Measurements from ENCODE around the gene CMC2.

Gene CMC2

DNA sequence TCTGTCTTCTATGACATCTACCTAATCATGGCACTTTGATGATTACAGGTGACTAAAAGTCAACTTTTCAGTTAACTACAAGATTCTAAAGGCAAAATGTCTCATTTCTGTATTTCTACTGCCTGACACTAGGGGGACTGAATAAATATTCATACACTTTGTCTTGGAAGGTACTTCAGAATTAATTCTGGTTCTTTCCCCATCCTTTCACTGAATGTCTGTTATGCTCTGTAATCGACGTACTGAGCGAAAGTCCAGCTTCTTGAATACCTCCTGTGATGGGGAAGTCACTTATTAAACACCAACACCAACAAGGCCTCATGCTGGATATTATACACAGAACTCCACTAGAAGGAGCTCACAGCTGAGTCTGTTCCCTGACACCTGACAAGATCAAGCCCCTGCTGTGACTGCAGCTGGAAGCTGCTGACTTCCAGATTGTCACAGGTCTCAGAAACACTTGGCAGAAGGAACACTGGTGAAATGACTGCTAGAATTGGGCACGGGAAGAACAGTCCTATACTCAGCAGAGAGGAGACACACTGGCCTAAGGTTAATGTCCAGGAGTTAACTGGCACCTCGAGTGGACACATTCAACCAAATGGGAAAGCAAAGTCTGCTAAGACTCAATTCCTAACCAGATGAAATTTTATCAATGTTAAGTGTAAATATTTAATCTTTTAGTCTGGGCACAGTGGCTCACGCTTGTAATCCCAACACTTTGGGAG lies 31.9 kb downstream of the CMC2 start:
- peak; percentile 33 for DNase-seq (ENCODE audit: low spot score)

DNA sequence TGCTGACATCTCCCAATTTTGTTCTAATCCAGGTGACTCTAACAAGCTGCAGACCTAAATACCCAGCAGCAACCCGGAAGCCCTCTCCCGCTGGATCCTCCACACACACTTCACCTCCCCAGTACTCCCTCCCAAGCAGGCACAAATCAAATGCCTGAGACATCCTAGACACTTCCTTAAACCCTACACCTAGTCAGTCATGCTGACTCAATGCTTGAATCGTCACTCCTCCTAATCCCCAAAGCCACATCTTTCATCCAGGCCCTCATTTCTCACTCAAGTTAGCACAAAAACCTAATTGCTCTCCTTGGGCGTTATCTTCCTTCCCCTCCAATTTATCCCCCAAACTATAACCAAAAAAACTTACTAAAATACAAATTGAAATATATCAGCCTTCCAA lies 32.7 kb downstream of the CMC2 start:
- DNase-seq (ENCODE audit: low spot score), result no peak

DNA sequence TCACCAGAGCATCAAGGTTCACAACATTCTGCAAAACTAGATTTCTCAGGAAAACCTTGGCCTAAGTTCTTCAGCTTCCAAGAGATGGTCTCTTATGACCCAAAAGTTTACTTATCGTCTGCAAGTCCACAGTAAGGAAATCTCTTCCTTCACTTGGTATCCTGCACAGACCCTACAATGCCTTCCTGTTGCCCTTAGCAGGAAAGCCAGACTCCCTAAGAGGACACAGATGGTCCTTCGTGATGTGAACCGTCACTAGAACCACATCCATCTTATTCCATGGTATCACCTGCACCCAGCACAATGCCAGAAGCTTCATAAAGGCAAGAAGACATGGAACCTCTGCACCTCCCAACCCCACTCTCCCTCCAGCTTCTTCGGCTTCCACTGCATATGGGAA lies 34.1 kb downstream of the CMC2 start:
- DNase-seq (ENCODE audit: low spot score), result no peak

DNA sequence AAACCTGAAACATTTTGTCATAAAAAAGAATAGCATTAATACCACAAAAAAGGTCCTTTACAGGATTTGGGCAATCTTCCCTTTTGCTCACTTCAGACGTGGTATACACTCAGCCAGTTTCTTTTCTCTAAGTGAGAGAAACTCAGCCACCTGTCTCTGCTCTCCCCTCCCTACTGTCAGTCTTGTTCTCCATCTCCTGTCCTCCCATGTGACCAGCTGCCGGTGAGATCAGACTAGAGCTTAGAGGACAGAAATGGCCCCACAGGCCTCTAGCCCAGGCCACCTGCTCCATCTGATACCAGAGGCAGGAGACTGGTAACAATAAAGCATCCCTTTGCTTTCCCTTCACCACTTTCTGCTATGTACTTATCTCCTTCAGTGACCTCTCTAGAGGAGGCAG lies 34.9 kb downstream of the CMC2 start:
- DNase-seq (ENCODE audit: low spot score), result peak; percentile 6

DNA sequence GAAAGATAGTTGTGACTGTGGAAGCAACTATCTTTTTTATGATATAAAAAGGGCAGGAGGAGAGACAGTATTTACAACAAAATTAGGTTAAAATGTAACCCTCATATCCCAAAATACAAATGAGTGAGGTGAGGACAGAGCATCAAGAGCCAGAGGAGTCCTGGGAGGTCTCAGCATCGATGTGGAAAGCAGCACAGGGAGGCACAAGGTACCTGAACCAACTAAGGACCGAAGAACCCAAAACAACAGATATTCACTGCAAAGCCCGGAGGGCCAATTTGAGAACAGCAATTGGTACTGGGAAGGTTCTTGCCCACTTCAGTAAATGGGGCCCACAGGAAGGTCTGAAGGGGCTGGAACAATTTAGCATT lies 37.6 kb downstream of the CMC2 start:
- DNase-seq (ENCODE audit: low spot score), result no peak

DNA sequence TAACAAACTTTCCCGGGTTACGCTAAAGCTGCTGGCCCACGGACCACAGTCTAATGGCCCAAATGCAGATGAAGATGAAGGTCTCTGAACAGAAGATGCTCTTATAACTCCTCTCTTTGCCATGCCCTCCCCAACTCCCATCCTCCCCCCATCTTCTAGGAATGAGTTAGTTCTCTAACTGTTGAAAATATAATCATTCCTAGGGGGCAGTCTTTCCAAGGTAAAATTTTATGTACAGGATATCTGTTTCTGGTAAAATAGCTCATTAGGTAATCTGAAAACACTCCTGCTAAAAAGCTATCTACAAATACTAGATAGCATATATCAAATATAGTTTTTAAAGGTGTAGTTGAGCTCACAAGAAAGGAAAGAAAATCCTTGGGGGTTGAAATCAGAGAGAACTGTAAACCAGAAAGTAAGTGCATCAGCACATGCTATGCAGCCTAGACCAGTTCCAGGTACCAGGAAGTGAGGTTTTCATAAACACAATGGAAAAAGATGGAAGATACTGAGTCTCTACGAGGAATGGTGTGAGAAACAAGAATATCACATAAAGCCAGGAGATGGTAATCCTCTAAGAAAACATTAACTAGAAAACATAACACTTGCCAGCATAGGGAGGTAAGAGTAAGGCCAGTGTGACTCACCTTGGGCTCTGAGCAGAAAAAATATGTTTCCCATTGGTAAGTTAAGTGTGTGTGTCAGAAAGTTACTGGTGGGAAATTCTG lies 38.1 kb downstream of the CMC2 start:
- DNase-seq (ENCODE audit: low spot score), result no peak

DNA sequence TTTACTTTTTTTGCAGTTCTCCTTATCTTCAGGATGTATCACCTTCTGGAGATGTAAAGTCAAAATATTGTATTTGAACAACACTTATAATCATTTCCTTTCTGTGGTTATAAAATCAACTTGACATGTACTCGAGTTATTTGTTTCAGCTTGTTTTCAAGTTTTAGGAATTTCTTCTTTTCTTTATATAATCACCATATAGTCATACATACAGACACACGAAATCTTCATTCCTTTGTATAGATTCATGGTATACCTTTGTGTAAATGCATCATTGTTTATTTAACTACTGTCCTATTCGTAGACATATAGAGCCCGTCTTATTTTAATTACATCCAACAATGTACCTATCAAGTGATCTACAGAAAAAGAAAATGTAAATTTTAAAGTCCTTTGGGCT lies 40.1 kb downstream of the CMC2 start:
- no peak for DNase-seq (ENCODE audit: low spot score)

DNA sequence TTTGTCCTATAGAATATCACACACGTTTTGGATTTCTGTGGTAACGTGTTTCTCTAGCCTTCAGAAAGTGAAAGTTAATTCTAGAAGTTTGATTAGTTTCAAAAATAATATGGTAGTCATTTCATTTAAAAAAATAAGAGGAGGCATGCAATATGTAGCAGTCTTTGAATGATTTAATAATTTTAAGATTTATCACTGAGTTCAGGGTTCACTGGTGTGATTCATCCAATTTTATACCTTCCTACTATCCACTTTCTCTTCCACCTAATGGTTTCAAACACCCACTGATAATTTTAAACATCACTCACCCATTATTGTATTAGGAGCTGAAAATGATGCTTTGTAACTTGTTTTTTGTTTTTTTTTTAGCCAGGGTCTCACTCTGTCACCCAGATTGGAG lies 42.3 kb downstream of the CMC2 start:
- no peak for DNase-seq (ENCODE audit: low spot score)

DNA sequence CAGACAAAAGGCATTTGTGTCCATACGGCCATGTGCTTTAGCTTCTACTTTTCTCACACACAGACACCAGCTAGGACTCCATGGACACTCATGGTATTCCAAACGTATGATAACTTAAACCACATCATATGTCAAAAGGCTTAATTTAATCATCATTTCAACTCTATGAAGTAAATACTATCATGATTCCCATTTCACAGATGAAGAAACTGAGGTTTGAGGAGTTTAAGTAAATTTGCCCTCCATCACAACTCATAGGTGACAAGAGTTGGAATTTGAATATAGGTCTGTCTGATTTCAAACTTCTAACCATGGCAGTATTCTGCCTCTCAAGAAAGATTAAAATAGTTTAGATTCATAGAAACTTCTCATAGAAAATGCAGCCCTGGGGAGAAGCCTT lies 43.8 kb downstream of the CMC2 start:
- no peak for DNase-seq (ENCODE audit: low spot score)

DNA sequence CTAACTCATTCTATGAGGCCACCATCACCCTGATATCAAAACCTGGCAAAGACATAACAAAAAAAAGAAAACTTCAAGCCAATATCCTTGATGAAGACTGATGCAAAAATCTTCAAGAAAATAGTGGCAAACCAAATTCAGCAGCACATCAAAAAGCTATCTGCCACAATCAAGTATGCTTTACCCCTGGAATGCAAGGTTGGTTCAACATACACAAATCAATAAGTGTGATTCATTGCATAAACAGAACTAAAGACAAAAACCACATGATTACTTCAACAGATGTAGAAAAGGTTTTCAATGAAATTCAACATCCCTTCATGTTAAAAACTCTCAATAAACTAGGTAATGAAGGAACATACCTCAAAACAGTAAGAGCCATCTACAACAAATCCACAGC lies 48.4 kb downstream of the CMC2 start:
- DNase-seq (ENCODE audit: low spot score), result no peak

DNA sequence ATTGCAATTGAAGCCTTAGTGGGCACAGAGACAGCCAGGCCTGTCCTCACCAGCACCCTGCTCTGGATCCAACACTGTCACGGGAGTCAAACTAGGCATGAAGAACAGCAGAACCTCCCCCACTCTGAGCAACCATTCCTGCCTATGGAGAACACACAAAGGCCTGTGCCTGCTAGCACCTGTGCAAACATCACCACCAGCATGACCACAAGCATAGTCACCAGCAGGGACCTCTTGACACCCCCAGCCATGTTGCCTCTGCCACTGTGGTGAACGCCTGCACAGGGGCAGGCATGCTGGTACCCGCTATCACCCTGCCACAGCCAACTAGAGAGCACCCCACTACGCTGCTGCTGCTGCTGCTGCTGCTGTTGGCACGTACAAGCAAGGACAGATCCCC lies 51.7 kb downstream of the CMC2 start:
- DNase-seq (ENCODE audit: low spot score), result no peak

DNA sequence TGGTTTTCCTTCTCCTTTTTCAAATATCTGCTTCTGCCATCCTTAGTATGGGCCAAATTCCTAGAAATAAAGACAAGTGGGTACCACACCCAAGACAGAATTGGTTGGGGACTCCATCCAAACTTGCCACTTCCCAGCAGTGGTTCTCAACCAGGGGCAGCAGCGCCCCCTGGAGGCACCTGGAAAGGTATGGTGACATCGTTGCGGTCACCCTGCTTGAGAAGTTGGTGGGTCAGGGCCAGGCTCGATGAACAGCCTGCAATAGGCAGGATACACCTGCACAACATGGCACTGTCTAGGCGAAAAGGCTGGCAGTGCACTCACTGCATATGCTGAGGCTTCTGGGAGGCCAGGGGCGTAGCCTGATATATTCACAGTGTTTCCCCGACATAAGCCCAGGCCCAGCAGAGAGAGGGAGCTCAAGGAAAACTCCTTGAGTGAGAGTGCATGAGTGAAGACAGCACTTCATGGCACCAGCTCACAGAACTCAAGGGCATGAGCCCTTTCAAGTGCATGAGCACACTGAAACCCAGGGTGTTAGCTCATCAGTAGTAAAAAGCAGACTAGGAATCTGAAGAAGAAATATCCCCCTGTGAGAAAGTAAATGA lies 57.7 kb downstream of the CMC2 start:
- DNase-seq (ENCODE audit: low spot score), result peak; percentile 67

DNA sequence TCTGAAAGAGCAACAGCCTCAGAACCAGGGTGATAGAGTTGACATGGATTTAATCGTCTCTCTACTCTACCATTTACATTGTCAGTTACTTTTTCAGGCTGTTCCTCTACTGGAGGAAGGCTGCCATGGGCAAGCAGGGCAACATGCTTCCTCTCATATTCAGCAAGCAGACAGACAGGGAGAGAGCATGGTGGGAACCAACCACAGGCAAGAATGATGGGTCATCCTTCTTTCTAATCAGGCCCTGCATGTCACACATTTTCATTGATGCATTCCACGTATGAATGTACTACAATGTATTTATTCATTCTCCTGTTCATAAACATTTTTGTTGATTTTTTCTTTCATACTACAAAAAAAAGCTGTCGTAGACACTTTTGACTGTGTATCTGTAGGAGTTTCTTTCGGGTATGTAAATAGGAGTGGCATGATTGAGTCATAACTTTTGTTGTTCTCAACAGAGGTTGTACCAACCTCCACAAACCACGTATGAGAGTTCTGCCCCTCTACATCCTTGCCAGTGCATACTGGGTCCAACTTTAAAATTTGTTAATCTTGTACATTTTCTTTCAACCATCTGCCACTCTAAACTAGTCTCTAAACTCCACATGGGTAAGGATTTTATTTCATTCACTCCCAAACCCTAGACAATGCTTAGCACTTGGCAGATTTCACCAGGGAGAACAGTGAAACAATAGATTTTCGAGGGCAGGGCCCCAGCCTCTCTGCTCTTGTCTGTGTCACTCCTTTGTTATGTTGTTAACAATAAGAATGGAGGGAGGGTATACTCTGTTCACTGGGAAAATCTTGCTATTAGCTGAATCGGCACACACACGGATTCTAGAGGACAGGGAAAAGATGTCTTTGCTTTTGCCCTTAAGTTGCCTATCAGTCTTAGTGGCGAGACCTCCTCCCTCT lies 58.7 kb downstream of the CMC2 start:
- DNase-seq (ENCODE audit: low spot score), result no peak

DNA sequence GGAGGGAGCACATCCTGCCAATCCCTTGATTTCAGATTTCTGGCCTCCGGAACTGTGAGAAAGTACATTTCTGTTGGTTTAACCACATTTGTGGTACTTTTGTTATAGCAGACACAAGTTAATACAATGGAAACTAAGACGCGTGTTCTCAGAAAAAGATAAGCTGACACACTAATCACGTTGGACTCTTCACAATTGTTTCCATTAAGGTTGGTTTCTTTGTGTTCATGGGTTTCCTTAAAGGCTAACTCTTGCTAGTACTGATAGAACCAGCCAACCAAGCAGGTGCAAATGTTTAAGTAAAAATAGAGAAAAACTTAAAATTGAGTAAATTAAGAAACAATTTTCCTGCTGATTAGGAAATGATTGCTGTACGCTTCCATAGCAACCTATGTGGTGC lies 59.4 kb downstream of the CMC2 start:
- DNase-seq (ENCODE audit: low spot score), result no peak

DNA sequence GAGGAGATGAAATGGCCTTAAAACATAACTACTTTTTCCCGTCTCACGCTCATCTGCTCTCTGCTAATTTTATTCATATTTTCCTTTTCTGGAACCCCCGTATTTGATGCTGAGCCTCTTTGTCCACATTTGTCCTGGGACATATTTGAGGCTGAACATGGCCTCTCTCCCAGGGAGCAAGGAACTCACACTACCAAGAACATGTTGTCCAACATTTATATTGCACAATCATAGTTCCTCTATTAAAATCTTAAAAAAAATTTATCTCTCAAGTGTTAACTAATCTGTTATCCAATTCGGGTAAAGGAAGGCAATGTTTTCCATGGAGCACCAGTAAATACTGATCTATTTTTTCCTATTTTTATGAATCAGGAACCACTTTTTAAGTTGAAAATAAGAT lies 60.2 kb downstream of the CMC2 start:
- no peak for DNase-seq (ENCODE audit: low spot score)

DNA sequence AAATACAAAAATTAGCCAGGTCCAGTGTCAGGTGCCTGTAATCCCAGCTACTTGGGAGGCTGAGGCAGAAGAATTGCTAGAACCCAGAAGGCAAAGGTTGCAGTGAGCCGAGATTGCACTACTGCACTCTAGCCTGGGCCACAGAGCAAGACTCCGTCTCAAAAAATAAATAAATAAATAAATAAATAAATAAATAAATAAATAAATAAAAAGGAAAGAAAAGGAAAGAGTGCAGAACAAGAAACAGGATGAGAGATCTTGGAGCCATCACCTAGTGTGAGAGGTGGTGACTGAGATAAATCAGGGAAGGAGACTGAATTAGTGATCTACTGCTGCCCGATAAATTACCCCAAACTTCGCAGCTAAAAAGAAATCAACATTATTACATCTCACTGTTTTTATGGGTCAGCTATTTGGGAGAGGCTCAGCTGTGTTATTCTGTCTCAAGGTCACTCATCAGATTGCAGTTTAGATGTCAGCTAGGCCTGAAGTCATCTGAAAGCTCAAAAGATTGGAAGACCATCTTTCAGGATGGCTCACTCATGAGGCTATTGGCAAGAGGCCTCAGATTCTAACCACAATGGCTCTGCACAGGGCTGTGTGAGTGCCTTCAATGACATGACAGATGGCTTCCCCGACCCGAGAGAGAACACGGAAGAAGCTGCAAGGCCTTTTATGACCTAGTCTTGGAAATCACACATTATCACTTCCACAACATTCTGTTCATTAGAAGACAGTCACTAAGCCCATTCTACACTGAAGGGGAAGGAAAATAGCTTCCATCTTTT lies 66.4 kb downstream of the CMC2 start:
- no peak for DNase-seq (ENCODE audit: low spot score)

DNA sequence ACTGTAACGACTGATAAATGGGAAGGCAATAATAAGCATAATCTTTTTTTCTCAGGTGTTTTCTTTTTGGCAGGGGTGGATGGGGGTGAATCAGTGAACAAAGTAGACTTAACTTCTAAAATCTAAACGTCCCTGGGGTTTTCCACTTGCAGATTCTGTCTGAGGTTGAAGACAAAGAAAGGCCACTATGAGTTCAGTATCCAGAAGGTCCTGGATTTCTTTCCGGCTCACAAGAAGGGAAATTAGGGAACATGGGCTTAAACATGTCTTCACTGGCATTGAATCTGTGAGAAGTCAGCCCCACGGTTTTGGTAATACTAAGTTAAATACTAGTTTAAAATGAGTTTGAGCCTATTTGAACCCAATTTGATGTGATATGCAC lies 67.8 kb downstream of the CMC2 start:
- no peak for DNase-seq (ENCODE audit: low spot score)

DNA sequence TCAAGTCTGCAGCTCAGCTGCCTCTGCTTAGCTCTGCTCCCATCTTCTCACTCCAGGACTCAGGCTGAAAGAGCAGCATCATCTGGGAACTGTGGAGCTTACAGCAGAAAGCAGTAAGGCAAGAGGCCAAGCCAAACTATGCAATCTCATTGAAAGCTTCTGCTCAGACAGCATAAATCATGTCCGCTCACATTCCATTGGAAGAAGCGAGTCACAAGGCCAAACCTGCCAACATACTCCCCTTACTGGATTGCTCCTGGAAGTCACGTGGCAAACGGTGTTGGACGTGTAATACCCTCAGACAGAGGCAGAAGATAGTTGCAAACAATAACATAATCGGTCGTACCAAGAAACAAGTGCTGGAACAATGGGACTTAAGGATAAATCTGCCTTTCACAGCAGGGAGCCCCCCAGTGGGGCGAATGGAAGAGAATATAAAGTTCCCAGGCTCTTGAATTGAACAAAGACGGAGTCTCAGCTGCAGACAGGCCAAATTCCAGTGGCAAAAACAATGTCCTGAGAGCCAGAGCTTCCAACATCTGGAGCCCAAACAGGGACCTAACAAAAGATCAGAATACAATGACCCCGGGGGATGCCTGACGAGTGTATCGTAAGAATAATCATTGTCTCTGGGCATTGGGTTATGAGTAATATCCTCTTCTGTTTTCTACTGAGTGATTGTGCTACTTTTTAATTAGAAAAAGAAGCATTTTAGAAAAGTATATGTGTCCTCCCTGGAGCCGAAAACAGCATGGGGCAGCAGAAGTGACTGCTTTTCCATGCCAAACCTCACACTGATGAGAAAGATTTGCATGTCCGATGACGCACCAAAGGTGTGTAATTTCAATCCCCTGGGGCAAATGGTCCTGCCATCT lies 68.4 kb downstream of the CMC2 start:
- no peak for DNase-seq (ENCODE audit: low spot score)

DNA sequence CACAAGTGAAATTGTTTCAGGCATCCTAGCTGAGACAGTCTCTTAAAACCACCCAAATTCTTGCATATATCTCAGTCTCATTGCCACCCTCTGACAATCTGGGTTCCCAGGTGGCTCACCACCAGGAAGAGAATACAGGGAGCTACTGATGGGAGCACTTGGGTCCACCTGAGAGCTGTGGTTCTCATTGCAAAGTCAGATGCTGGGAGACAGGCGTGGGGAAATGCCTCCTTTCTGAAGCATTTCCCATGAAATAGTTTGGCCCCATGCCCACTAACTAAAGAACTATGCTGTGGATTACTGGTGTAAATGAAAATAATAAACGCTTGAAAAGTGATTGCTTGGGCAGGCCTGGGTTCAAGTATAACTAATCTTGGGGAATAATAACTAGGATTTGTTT lies 70.3 kb downstream of the CMC2 start:
- no peak for DNase-seq (ENCODE audit: low spot score)

DNA sequence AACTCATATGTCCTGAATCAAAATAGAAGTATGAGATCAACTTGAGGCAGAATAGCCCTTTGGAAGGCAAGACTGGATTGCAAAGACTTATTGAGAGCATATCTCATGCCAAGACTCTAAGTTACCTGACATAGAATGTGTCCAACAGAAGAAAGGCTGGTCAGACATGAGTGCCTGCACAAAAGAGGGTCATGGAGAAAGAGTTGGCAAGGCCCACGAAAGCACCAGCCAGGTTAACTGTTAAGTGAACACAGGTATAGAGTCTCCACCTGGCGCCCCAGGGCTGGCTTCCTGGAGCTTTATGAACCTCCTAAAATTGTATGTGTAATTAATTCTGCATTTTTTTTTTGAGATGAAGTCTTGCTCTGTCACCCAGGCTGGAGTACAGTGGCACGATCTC lies 71.0 kb downstream of the CMC2 start:
- DNase-seq (ENCODE audit: low spot score), result no peak

DNA sequence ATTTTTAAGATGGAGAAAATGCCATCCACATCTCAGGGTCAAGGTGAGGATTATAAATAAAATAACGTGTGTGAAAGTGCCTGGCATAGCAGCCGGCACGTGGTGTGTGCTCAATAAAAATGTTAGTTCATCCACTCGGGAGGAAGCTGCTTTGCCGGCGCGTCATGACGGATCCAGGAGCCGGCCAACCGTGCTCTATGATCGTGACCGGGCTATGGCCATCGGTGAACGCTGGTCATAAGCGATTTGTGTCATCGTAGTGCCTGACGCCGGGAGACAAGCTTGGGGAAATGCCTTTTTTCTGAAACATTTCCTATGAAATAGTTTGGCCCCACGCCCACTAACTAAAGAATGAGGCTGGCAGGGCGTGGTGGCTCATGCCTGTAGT lies 74.0 kb downstream of the CMC2 start:
- DNase-seq (ENCODE audit: low spot score), result no peak

All from NAMALWA (cell line).